HG03139 (cell line): ENCODE measurements around the gene TMEM240.
"Not testable (repeated sequence)": the region's sequence is repeated elsewhere in the genome, so short reads cannot be mapped to it uniquely, and the experiment has no call there.

ENCODE experiments used
- ATAC-seq: cut with Tn5 transposase; IDR thresholded peaks from one replicate; pipeline ENCODE4 v1.9.1; 2021; ENCODE audit not compliant: unreplicated experiment

TMEM240 gene

DNA sequence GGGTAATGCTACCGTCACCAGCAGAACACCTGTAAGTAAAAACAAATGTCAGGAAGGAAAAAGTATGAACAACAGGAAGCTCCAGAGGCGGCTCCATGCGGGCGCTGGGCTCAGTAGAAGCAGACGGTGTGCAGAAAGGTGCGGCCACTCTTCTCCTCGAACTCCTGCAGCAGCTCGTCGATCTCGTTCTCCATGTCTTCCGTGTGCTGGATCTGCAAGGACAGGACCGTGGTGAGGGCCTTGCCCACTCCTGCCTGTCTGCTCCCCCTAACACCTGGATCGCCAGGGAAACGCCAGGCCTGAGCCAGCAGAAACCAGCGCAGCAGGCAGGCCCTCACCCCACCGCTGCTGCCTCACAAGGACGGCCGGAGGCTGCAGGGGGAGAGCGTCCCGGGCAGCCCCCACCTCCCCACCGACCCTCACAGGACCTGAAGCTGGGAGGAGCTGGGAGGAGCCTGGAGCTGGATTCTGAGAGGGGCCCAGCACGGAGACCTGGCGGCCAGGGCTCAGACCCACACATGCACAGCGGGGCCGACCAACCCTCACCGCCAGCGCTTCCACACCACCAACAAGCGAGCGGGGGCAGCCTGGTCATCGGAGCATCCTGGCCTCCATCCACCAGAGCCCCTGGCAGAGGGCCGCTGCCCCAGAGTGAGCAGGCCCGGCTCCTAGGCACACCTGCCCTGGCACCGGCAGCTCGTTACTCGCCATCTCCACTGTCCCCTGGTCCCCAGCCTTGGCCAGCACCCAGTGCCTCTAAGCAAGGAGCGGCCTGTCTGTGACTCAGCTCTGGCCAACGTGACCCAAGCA, 1.7 kb upstream of the TMEM240 start:
- ATAC-seq, result no peak

DNA sequence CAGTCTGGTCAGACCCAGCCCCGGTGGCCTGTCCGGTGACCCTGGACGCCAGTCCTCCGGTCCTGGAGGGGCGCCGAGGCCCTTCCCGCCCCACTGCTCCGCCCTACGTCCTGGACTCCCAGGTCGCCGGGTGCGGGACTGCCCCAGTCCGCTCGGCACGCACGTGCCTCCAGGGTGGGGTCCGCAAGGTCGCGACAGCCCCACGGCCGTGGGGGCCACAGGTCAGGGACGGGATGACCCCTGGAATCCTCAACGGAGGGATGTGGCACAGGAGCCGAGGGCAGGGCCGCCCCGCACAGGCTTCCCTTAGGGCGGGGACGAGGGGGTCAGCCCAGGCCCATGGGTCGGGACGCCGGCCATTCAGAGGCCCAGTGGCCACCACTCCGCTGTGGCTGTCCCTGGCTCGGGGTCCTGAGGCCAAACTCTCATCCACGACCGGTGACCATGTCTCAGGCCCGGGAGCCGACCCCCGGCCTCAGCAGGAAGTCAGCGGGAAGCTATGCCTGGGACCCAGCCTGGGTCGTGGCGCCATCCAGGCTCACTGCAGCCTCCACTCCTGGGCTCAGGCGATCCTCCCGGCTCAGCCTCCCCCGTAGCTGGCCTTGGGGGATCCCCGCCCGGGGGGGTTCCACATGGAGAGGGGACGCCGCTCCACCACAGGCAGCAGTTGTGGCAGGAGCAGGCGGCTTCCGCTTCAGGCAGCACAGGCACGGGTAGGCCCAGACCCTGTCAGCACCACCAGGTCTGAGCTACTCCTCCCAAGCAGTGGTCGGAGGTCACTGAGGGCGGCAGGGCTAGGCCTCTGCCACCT, 599 bp upstream of the TMEM240 start:
- ATAC-seq, result no peak

DNA sequence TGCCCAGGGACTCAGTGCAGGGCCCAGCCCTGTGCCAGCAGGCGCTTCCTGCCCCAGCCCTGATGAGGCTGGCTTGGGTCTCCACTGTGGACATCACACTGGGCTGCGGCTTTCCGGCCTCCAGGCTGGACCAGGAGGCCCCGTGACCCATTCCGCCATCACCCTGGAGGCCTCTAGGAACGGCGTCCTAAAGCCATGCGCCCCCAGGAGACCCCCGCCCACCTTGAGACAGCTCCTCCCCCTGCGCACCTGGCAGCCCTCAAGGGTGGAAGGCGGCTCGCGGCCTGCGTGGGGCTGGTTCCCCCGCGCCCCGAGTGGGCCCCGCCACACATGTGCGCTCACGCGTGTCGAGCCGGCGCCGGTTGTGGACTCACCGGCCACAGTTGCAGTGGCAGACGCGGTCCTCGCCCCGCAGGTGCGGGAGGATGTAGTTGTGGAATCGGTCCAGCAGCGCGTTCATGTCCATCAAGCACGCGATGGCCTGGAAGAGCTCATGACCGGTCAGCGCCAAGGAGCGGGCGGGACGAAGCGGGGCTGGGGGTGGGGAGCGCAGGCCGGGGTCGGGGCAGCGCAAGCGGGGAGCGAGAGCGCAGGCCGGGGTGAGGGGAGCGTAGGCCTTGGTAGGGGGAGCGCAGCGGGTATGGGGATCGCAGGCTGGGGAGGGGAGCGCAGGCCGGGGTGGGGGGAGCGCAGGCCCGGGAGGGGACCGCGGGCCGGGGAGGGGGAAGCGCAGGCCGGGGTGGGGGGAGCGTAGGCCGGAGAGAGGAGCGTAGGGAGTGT, 924 bp downstream of the TMEM240 start:
- ATAC-seq, result no peak

DNA sequence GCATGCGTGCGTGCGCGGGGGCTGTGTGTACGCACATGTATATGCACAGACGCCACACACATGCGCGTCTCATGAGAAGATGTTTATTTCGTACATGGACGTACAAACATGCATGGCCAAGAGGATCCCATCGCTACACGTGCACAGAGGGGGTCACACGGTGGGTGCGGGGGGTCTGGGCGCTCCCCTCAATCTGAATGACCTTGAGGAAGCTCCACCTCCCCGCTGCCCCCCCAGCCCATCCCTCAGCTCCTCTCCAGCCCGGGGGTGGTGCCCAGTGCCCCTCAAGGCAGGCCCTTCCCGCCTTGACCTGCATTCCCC, 1.5 kb downstream of the TMEM240 start:
- no peak for ATAC-seq

DNA sequence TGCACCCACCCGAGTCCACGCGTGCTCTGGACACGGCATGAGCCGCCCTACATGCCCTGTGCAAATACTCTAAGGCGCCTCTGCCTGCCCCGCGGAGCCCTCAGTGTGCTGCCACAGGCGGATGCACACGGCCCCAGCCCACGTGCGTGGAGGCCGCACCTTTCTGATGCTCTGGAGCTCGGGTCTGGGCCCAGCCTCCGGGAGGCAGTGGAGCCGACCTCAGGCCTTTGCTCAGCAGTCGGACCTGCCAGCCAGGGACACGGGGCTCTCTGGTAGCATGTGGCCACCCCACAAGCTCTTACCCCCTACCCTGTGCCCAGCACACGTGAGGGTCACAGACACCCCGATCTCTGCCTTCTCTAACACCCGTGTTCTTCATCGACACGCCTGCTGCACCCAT, 2.1 kb downstream of the TMEM240 start:
- ATAC-seq, result no peak

DNA sequence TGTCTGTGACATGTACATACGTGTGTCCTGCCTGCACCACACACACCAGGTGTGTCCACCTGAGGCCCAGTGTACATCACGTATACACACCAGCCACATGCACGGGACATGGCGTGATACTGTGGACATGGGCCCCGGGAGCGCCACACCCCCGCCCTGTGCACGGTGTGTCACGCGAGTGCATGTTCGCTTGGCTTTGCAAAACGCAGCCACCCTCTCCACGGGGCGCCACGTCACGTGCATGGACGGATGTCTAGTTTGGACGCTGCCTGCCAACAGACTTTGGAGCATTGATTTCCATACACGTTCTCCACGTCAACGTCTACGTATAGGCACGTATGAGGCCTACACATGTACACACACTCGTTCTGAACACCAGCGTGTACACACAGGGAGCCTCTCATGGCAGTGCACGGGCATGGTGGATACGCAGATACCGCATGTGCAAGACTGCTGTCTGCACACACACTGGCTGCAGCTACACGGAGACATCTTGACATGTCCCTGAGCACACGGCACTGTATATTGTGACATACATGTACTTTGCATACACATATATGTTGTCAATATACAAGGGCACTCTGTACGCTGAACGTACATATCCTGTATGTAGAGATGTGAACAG, 2.7 kb downstream of the TMEM240 start:
- no peak for ATAC-seq

DNA sequence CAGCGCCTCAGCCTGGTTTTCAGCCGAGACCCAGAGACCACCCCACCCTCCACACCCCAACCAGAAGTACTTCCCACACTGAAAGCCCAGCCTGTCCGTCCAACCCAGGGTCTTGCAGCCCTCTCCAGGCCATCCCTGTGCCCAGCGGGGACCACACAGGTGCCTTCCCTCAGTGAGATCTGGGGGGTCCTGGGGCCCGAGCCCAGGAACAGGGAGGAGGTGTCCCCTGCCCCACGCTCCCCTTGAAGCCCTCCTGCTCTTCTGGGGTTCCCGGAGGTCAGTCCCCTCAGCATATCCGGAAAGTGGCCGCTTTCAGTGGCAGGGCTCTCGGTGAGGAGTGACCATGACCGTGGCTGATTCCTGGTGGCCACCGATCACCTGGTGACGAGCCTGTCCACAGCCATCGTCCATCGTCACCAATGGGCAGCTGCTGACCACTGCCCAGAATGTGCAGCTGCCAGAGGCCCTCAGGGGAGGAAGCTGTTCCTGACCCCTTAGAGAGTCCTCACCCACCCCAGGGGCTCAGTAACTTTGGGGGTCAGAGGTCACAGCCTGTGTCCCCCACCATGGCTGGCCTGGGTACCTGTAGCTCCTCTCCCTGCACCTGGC, 3.4 kb downstream of the TMEM240 start:
- no peak for ATAC-seq

DNA sequence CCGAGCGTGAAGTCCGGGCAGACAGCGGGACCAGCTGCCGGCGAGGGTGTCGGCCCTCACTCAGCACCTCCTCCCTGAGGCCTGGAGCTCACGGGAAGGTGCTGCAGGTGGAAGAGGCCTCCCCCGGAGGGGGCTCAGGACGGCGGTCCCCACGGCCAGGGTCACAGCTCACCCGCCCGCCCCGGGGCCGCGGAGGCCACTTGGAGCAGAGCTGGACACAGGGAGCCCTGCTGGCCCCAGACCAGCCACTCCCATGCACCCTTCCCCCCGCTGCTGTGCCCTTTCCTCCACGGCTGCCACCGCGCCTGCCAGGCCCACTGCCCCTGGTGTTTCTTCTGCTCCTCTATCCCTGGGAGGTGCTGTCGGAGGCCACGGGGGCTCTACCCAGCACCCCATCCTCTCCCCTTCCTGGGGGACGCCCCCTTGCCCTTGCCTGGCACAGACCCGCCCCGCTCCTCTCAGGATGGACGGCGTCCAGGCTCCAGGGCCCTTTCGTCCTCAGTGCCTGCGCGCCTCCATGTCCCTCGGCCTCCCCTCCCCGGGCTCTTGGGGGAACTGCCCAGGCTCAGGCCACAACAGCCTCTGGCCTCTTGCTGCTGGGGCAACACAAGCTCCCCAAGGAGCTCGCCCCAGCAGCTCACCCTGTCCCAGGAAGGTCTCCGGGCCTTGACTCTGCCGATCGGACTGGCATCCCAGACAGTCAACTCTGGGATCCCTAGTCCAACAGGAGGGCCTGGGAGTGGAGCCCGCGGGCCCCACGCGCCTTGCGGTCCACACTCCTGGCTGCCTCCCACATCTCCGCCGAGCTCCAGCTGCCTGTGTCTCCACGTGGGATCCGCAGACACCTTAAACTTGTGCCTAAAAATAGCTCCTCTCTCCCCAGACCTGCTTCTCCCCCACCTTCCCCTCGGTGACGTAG, 4.1 kb downstream of the TMEM240 start:
- no peak for ATAC-seq

DNA sequence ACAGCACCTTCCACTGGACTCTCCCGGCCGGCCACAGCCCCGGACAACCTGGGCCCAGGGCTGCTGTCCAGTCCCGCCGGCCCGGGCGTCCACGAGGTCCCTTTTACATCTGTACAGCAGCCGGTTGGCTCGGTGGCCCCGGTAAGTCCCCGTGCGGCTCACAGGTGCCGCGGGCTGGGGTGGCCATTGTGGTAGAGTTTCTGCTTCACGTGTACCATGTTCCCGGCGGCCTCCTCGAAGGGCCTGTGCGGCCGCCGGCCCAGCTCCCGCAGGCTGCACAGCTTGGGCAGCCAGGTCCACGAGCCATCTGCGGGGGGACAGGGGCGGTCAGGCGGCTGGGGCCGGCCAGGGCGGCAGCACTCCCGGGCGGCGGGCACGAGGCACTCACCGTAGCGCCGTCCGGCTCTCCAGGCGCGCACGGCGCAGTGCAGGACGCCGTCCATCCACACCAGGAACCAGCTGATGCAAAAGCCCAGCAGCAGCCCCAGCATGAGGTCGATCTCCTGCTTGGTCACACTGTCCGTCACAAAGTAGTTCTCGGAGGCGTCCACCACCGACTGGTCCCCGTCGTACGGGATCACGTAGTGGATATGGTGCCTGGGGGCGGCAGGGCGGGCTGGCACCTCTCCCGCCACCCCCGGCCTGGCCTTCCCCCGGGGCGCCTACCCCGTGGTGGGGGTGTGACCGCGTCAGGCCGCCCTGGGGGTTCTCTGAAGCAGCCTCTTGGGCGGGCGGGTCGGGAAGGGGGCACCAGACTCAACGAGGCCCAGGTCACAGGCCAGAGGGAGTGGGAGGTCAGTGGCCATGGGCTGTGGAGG, 5.0 kb downstream of the TMEM240 start:
- ATAC-seq, result no peak

DNA sequence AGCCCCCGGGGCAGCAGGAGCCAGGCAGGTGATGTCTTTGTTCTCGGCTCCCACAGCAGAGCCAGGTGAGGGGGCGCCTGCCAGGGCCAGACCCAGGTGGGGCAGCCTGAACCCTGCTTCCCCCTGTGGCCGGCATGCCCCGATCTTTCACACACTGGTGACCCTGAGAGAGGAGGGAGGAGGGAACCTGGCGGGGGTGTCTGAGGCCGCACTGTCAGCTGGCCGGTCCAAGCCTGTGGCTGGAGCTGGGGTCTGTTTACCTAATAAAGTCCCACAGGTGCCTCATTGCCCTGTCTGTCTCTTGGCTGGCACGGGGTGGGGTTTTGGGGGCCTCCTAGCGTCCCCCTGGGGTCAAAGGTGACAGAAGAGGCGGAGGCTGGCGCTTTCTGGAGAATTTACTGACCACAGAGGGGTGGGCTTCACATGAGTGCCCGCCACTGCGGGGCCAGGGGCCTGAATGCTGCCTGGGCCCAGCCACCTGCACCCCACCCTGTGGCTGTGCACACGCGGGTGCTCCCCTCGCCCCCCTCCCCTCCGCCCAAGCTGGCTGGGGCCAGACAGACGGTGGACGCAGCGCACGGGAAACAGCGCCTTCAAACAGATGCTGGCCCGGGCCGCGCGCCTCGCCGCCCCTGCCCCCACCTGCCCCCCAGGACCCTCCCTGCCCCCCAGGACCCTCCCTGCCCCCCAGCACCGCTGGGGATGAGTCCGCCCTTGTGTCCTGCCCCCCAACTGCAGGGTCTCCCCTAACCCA, 5.8 kb downstream of the TMEM240 start:
- ATAC-seq, result no peak

DNA sequence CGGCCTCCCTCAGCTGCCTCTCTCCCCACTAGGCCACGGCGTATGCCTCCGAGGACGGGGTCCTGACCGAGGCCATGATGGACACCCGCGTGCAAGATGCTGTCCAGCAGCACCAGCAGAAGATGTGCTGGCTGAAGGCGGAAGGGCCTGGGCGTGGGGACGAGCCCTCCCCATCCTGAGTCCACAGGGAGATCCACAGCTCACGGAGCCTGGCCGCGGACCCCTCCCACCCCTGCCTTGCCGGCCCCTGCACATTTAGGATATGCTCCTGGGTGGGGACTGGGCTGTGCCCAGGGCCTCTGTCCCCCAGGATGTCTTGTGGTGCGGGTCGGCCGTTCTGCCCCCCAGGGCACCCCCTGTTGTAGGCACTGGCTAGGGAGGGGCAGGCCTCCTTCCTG, 6.5 kb downstream of the TMEM240 start:
- ATAC-seq, result not testable (repeated sequence)

DNA sequence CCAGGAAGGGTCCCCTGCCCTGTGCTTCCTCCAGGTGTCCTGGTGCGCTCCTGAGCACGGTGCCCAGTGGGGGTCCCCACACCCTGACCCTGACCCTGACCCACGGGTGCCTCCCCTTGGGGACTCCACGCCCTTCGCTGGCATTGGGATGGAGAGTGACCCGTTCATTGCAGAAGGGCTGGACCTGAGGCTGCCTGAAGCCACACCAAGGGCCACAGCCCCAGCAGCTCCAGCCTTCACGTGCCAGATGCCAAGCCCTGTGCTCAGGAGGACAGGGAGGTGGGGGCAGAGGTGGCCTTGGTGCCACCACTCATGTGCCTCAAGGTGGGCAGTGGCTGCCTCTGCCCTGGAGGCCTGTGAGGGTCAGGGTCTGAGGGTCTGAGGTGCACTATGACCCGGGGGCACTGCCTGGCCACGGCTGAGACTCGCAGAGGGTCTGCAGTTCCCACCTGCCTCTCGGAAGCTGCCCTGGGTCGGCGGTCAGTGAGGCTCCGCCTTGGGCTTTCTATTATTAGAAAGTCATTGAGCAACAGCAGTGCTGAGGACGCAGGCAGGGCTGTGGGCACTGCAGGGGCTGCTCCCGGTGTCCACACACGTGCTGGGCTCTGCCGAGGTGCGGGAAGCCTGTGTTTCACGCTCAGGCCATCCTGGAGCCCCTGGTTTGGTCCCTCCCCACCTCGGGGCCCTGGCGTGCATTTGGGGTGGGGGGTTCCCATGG, 7.1 kb downstream of the TMEM240 start:
- not testable (repeated sequence) for ATAC-seq

DNA sequence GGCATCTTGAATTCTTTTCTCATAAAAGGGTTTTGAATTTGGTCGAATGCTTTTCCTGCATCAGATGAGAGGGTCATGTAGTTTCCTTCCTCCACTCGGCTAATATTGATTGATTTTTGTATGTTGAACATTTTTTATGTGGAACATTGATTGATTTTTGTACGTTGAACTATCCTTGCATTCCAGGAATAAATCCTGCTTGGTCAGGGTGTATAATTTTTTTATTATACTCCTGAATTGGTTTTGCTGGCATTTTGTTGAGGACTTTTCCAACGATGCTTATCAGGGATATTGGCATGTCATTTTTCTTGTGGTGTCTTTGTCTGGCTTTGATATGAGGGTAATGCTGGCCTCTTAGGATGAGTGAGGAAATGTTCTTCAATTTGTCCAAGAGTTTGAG, 8.5 kb downstream of the TMEM240 start:
- ATAC-seq, result no peak

DNA sequence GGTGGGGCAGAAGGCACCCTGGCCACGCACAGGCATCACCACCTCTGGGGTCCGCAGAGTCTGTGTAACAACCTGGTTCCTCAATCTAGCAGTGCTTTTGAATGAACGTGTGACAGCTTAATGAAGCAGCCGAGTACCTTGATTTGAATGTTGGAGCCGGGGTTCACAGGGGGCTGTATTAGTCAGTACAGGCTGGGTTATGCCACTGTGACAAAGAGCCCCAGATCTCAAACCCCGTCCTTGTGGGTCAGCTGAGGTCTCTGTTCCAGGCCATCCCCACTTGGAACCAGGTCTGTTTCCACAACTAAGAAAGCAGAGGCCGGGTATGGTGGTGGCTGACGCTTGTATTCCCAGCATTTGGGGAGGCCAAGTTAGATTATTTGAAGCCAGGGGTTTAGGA, 10.5 kb downstream of the TMEM240 start:
- no peak for ATAC-seq

DNA sequence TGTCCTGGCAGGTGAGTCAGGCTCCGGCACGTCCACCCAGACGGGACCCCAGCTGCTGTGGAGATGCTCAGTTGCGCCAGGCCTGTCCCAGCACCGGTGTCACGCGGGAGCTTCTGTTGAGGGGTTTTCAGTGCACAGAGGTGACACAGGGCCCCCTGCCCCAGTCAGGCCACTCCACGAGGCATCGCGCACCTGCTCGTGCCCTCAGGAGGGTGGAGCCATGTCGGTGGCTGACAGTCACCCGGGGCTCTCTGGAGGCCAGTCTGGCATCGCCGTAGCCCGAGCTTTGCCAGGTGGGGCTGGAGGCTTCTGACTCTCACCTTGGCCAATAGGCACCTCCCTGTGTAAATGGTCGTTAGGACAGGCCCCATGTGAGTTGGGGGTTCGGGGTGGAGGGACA, 11.1 kb downstream of the TMEM240 start:
- ATAC-seq, result no peak

DNA sequence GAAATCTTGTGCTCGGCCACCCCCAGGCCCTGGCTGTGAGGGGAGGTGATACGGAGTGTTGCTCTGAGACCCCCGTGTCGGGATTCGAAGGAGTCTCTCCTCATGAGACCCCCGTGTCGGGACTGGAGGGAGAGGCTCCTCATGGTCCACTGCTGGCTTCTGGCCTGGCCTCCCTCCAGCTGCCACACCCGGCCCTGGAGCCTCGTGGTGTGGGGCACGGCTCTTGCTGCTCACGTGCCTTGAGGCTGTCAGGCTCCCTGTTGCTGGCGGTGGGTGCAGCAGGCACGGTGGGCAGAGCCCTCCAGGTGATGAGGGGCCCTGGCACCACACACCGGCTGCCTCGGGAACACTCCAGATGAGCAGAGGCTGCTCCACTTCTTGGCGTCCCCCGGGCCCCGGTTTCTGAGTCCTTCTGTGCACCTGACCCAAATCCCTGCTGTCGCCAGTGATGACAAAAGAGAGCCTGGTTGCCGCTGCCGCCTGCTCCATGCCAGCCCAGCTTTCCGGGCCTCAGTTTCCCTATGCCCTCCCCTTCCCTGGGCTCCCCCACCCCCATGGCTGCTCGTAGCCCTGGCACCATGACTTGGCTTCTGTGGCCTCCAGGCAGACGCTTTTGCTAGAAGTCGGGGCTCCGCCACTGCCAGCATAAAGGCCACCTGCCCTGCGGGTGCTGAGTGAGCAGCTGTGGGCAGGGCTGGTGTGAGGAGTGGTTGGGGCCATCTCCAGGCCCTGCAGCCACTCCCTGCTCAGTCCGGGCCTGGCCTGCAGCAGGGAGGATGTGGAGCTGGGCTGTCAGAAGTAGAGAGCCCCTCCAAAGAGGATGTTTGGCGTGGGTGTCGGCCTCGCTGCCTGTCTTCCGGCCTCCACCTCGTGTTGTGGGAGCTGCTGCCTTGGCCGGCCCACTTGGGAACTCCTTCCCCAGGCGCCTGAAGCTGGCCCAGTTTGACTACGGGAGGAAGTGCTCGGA, 11.8 kb downstream of the TMEM240 start:
- ATAC-seq, result no peak
